GM21529 (cell line): ENCODE data around the gene MLH3.

Experiments
- ATAC-seq: cut with Tn5 transposase; IDR thresholded peaks from one replicate; pipeline ENCODE4 v1.9.1; 2021; ENCODE audit not compliant: unreplicated experiment

The MLH3 gene

DNA sequence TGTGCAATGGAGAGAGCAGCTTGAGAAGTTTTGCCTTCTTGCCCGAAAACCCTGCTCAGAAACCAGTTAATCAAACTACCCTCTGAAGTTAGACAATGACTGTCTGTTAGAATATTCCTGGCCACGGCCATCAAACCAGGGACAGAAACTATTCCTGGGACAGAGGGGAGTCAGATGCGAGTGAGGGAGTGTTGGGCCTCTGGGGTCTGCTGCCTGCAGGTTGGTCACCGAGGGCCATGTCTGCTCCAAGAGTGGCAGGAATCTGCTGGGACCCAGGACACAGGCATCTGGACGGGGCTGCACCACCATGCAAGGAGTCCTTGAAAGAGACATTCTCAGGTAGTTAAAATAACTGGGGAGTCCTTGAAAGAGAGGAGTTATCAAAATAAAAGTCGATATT, 65.5 kb downstream of the MLH3 start:
- ATAC-seq = no peak

DNA sequence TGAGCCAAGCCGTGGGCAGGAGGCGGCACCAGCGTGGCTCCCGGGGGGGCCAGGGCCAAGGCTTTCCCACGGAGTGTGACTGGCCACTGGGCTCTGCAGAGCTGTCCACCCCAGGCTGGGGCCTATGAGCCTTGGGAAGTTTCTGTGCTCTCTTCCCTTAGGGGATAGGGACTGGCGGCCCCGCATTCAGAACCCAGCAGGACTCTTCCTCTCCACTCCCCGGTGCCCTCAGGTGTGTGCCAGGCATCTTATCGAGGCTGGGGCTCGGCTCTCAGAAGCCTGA, 66.3 kb downstream of the MLH3 start:
- ATAC-seq = no peak

DNA sequence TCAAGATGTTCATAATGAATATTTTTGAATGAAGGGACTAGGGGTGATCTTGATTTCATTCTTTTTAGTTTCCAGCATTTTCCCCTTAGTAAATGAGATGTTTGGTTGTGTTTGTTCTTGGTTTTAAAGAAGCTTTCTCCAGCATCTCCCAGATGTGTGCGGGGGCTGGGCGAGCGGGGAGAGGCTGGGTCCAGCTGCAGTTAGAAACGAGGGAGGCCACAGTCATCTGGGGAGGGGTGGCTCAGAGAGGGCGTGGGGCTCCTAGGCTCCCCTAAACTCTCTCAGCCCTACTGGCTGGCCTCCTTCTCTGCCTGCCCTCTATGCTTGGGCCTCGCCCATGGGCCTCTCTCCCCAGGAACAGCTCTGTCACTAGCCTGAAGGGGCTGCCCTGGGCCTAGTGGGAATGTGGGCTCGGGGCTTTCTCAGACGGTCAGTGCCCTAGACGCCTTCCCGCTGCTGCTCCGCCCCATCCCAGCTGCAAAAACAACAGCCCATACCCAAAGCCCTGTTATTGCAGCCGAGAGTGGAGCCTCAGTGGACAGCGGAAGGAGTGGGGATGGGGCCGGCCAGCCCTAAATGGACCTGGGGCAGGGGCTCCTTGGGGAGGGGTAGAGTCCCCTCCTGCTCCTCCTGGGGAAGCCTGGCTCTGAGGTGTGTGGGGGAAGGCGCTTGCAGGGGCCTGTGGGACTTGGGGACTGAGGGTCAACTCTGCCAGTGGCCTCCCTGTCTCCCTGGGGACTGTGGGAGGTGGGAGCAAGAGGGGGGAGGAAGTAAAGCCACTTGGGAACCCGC, 66.8 kb downstream of the MLH3 start:
- no peak for ATAC-seq

DNA sequence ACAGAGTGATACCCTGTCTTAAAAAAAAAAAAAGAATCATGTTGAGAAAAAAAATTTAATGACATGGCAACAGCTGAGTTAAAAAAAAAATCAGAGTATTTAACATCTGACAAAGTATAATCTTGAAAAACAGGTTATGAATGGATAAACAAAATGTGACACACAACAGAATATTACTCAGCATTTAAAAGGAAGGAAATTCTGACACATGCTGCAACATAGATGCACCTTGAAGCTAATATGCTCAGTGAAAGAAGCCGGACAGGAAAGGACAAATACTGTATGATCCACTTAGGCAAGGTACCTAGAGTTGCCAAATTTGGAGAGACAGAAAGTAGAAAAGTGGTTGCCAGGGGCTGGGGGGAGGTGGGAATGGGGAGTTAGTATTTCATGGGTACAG, 67.9 kb downstream of the MLH3 start:
- ATAC-seq = no peak

DNA sequence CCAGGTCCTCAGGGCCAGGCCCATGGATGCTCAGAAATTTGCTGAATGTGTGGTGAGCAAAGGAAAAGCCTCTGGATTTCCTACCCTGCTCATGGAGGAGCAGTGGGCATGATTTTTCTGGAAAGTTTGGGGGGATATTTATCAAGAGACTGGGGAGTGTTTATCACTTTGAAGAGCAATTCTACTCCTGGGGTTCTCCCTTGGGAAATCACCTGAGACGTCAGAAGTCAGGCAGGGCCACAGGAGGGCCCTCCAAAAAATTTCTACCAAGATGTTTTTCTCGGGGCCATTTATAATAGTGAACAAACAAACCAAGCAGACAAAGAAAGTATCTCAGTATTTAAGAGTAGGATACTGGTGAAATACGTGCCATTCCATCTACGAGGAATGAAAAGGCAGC, 68.6 kb downstream of the MLH3 start:
- no peak for ATAC-seq

- ATAC-seq = no peak
Observed at GRCh38 chr14:74981833-74982232, 69.4 kb downstream of the MLH3 start.

DNA sequence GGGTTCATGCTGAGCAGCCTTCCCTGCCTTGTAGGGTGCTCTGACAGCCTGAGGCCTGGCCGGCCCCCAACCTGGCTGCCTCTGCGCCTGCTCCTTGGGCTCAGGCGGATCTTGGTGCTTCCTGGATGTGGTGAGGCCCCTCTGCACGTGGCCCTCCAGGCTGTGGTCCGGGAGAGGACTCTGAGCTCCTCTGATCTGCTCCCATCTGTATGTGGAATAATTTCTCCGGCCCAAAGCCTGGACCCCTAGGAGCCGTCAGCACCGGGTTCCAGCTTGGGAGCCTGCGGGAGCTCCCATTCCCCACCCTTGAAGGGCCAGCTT, 69.8 kb downstream of the MLH3 start:
- no peak for ATAC-seq

DNA sequence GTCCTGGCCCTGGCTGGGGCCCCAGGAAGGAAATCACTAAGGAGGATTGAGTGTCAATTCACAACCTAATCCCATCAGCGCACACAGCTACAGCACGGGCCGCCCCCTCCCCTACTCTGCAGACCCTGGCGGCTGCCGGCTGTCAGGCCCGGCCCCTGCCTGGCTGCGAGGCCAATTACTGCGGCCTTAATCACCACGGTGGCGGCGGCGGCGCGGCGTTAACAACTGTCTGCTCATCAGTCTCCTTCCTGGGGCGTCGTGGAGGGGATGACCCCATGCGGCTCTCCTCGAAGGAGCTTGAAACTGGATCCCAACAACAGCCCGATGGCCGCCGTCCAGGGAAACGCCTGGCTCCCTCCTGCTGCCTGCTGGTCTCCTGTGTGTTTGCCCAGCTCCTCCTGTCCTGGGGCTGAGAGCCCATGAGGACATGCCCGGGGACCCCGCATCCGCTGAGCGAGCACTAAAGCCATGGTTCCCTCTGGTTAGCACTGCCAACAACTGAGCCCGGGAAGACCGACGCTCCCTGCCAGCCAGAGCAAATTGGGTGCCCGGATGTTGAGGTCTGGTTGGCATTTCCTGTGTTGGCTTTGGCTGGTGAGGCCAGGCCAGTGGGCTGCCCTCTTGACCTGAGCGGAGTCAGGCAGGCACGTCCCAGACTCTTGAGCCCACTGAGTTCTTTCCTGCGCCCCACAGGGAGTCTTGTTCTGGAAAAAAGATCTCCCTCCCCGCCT, 70.4 kb downstream of the MLH3 start:
- ATAC-seq = no peak

DNA sequence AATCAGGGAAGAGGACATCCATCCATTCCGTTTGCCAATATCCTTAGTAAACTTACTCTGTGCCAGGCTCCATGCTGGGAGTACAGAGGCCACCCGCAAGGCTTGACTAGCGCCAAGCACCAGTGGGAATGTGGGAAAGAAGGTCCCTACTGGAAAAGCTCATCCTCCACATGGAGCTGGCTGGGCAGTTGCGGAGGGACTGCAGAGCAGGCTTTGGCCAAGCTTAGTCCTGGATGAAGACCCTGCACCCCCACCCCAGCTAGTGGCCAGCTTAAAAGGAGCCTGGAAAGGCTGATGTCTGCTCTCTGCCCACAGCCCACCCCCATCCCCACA, 70.9 kb downstream of the MLH3 start:
- no peak for ATAC-seq

- no peak for ATAC-seq
Observed at GRCh38 chr14:74979442-74980397, 71.5 kb downstream of the MLH3 start.

GRCh38 chr14:74979029-74979428, 72.2 kb downstream of the MLH3 start:
- ATAC-seq = no peak

- no peak for ATAC-seq
Observed at GRCh38 chr14:74978416-74978947, 72.8 kb downstream of the MLH3 start.

GRCh38 chr14:74977901-74978385, 73.3 kb downstream of the MLH3 start:
- no peak for ATAC-seq

- no peak for ATAC-seq
Observed at GRCh38 chr14:74977164-74977900, 73.9 kb downstream of the MLH3 start.

DNA sequence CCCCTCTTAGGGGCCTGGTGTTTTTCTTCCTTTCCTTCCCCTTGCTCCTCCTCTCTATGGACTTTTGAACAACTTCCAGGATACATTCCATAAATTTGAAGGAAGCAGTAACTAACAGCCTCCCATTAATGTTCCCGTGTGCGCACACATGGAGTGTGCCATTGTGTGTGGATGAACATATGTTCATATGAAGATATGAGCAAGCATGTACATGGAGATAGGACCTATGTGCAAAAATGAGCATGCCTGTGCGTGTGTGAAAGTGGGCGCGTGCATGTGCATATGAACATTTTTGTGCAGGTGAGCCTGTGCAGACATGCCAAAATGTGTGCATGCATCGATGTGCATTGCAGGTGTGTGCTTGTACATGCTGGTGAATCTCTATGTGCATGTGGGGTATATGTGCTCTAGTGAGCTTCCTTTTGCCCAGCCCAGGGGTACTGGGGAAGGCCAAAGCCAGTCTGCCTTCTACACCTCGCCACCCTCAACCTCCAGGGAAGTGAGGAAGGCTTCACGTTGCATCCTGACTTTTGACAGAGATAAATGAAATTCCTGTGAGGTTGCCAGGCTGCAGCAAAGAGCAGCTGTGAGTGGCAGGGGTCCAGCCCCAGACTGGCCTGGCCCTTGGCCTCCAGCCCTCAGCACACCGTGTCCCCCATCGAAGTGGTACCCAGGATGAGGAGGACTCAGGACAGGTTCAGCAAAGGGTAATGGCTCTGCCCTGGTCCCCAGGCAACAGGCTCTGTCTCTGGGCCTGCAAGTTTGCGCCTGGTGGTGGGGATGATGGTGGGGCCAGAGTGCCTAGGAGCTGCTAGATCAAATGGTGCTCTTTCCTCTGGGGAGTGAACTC, 74.8 kb downstream of the MLH3 start:
- no peak for ATAC-seq

GRCh38 chr14:74975059-74975810, 76.0 kb downstream of the MLH3 start:
- ATAC-seq = no peak

DNA sequence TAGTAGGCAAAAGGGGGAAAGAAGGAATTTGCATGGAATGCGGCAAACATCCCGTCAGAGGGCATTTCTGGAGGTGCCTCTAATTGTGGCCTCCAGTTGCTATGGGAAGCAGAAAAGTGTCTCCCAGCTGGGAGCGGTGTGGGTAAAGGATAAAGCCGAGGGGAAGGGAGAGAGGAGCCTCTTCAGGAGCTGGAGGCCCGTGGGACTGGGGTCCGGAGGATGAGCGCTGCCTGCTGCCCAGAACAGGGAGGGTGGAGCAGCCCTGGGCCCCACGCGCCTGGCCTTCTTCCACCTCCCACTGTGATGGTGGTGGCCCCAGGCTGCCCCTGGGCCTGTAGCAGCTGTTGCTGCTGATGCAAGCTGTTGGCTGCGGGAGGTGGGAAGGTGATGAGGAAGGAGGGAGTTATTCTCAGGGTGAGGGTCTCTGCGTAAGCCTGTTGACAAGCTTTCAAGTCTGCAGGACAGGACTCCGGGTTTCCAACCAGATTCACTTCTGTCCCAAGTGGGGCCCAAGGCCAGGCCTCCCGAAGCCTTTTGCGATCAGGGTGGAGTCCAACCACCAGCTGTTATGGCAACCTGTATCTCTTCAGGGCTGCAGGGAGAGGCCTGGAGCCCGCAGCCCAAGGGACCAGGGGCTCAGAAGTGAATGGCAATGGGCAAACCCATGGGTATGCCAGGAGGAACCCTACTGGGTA, 76.8 kb downstream of the MLH3 start:
- no peak for ATAC-seq

DNA sequence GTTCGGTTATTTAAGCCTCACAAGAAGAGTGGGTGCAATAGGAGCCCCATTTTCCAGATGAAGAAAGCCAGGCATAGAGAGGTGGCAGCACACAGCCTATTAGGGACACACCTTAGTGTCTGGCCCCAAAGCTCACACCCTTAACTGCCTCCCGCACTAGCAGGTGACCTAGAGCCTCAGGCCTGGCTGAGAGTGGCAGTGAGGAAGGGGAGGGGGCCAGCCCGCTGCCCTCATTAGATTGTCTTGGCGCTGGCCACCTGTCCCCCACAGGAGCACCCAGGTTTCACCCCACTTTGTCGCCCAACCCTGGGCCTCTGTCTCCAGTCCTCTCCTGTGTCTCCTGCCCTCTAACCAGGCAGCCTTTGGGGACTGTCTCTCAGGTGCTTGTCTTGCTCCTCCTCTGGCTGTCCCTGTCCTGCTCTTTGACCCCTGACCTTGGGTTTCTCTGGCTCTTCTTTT, 77.3 kb downstream of the MLH3 start:
- no peak for ATAC-seq
